Ishikawa (cell line): Measurements from ENCODE around the gene CABLES1.

Source experiments
- CEBPB ChIP-seq: IDR thresholded peaks from 2 replicates; pipeline ENCODE4 v1.6.1; 2012
- CREB1 ChIP-seq: IDR thresholded peaks from 2 replicates; pipeline ENCODE4 v1.6.1; 2012; ENCODE audit warnings: low read depth
- EGR1 ChIP-seq: IDR thresholded peaks from 2 replicates; pipeline ENCODE4 v1.6.1; 2012
- EP300 ChIP-seq: IDR thresholded peaks from 2 replicates; pipeline ENCODE4 v1.6.1; 2012; ENCODE audit warnings: borderline replicate concordance
- FOXM1 ChIP-seq: IDR thresholded peaks from 2 replicates; pipeline ENCODE4 v1.6.1; 2012; ENCODE audit warnings: low read depth, borderline replicate concordance
- NFIC ChIP-seq: IDR thresholded peaks from 2 replicates; pipeline ENCODE4 v1.6.1; 2012
- RAD21 ChIP-seq: IDR thresholded peaks from 2 replicates; pipeline ENCODE4 v1.6.1; 2012; ENCODE audit warnings: low read depth
- TAF1 ChIP-seq: IDR thresholded peaks from 2 replicates; pipeline ENCODE4 v1.6.1; 2012; ENCODE audit warnings: low read depth, mild to moderate bottlenecking
- TCF12 ChIP-seq: IDR thresholded peaks from 2 replicates; pipeline ENCODE4 v1.6.1; 2012; ENCODE audit warnings: low read depth
- TEAD4 ChIP-seq: IDR thresholded peaks from 2 replicates; pipeline ENCODE4 v1.6.1; 2012
- YY1 ChIP-seq: IDR thresholded peaks from 2 replicates; pipeline ENCODE4 v1.6.1; 2012; ENCODE audit warnings: low read depth
- ZBTB7A ChIP-seq: IDR thresholded peaks from 2 replicates; pipeline ENCODE4 v1.6.1; 2012; ENCODE audit warnings: low read depth
- TF ChIP-seq, protein P1 (sequence below): IDR thresholded peaks from 2 replicates; pipeline ENCODE4 v1.6.1; 2012
- TF ChIP-seq, protein P2 (sequence below): IDR thresholded peaks from 2 replicates; pipeline ENCODE4 v1.6.1; 2012; ENCODE audit warnings: low read depth, mild to moderate bottlenecking
- TF ChIP-seq, protein P3 (sequence below): IDR thresholded peaks from 2 replicates; pipeline ENCODE4 v1.6.1; 2012

The CABLES1 gene

DNA sequence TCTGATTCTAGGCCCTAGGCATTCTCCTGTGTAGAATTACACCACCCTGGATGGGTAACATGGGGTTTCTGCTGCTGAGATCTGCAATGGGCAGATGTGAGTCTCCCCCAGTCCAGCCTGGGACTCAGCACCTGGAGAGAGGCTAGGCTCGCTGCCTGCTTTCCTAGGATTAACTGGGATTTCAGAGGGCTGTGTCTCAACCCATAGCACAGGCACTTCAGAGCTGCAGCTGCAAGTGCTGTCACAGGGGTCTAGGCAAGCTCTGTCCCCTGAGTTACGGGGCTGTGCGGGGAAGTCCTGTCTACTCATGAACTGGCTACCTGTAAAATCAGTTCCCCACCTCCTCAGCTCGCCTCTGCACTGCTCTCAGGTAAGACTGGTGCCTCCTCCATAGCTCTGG is 51.5 kb downstream of the CABLES1 start:
- TF ChIP-seq, protein P1, sequence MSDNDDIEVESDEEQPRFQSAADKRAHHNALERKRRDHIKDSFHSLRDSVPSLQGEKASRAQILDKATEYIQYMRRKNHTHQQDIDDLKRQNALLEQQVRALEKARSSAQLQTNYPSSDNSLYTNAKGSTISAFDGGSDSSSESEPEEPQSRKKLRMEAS: no peak

DNA sequence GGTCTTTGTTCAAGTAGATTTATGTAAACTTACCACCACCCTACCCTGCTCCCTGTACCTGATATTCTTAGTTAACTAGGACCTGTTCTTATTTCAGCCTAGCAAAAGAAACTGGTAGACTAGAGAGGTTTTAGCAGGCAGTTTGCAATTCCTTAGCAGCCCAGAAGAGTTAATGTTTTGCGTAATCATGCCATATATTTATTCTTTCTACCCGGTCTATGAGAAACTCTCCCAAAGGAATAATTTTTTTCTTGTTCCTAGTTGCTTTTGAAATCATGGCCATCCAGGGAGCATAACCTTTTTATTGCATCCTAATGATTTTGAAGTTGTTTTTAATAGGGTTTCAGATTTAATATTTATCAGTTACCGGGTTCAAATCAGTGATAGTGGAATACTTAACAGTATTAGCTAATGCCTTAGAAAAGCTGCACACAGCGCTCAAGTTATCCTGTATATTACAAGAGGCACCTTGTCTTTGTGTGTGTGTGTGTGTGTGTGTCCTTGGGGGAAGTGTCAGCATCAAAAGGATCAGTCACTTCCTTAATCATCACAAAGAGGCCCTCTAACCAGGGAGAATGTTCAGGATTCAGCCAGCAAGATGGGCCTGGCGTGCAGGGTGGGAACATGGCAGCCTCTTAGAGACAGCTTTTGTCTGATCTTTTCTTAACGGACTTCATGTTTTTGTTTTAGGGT is 52.9 kb downstream of the CABLES1 start:
- TF ChIP-seq, protein P2, sequence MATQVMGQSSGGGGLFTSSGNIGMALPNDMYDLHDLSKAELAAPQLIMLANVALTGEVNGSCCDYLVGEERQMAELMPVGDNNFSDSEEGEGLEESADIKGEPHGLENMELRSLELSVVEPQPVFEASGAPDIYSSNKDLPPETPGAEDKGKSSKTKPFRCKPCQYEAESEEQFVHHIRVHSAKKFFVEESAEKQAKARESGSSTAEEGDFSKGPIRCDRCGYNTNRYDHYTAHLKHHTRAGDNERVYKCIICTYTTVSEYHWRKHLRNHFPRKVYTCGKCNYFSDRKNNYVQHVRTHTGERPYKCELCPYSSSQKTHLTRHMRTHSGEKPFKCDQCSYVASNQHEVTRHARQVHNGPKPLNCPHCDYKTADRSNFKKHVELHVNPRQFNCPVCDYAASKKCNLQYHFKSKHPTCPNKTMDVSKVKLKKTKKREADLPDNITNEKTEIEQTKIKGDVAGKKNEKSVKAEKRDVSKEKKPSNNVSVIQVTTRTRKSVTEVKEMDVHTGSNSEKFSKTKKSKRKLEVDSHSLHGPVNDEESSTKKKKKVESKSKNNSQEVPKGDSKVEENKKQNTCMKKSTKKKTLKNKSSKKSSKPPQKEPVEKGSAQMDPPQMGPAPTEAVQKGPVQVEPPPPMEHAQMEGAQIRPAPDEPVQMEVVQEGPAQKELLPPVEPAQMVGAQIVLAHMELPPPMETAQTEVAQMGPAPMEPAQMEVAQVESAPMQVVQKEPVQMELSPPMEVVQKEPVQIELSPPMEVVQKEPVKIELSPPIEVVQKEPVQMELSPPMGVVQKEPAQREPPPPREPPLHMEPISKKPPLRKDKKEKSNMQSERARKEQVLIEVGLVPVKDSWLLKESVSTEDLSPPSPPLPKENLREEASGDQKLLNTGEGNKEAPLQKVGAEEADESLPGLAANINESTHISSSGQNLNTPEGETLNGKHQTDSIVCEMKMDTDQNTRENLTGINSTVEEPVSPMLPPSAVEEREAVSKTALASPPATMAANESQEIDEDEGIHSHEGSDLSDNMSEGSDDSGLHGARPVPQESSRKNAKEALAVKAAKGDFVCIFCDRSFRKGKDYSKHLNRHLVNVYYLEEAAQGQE: no peak
- no peak for TF ChIP-seq CREB1
- no peak for TF ChIP-seq NFIC
- TF ChIP-seq RAD21: no peak
- TF ChIP-seq TAF1: no peak

GRCh38 chr18:23189099-23189498 is 53.8 kb downstream of the CABLES1 start:
- TF ChIP-seq TCF12 (no peak), TAF1 (no peak), CEBPB (no peak), EP300 (no peak), FOXM1 (no peak), EGR1 (no peak), ZBTB7A (no peak), NFIC (no peak), YY1 (no peak), CREB1 (no peak)
- TF ChIP-seq, protein P3, sequence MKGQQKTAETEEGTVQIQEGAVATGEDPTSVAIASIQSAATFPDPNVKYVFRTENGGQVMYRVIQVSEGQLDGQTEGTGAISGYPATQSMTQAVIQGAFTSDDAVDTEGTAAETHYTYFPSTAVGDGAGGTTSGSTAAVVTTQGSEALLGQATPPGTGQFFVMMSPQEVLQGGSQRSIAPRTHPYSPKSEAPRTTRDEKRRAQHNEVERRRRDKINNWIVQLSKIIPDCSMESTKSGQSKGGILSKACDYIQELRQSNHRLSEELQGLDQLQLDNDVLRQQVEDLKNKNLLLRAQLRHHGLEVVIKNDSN: no peak
- TF ChIP-seq, protein P2: no peak

- TF ChIP-seq, protein P3: no peak
- TF ChIP-seq TAF1 (no peak), CEBPB (no peak), YY1 (no peak), NFIC (no peak), EP300 (no peak), ZBTB7A (no peak), RAD21 (no peak), CREB1 (no peak), TCF12 (no peak), EGR1 (no peak), TEAD4 (no peak), FOXM1 (no peak)
- TF ChIP-seq, protein P1: no peak
- TF ChIP-seq, protein P2: no peak
These were observed 54.7 kb downstream of the CABLES1 start for GRCh38 chr18:23189768-23190661.
